HG03060 (cell line): ENCODE results near the gene ITPRID1.
"Not testable (repeated sequence)": the region's sequence is repeated elsewhere in the genome, so short reads cannot be mapped to it uniquely, and the experiment has no call there.

Experiments
- ATAC-seq: cut with Tn5 transposase; IDR thresholded peaks from one replicate; pipeline ENCODE4 v1.9.1; 2021; ENCODE audit warnings: low read depth, moderate number of reproducible peaks; ENCODE audit not compliant: unreplicated experiment

The ITPRID1 gene

GRCh38 chr7:31513790-31514189, at the start of gene ITPRID1:
Gene ITPRID1, plus strand, starts transcription at chr7:31514090. Its CDS starts 38,935 bp downstream, at chr7:31553025.
- ATAC-seq: no peak

- ATAC-seq: no peak
These were observed 49.3 kb upstream of the ITPRID1 start for GRCh38 chr7:31464601-31465000.

- ATAC-seq: no peak
These were observed 48.6 kb upstream of the ITPRID1 start for GRCh38 chr7:31465285-31465684.

- ATAC-seq: no peak
These were observed 47.9 kb upstream of the ITPRID1 start for GRCh38 chr7:31466036-31466435.

GRCh38 chr7:31470883-31471282, 43.0 kb upstream of the ITPRID1 start:
- ATAC-seq: not testable (repeated sequence)

GRCh38 chr7:31475368-31475767, 38.5 kb upstream of the ITPRID1 start:
- ATAC-seq: no peak

GRCh38 chr7:31476073-31476745, 37.7 kb upstream of the ITPRID1 start:
- no peak for ATAC-seq

- no peak for ATAC-seq
These were observed 36.8 kb upstream of the ITPRID1 start for GRCh38 chr7:31476941-31477677.

GRCh38 chr7:31478018-31478417, 35.9 kb upstream of the ITPRID1 start:
- ATAC-seq: no peak

- ATAC-seq: peak; percentile 84
These were observed 35.2 kb upstream of the ITPRID1 start for GRCh38 chr7:31478721-31479120.

GRCh38 chr7:31487071-31487470, 26.8 kb upstream of the ITPRID1 start:
- ATAC-seq: no peak

- ATAC-seq: no peak
These were observed 26.4 kb upstream of the ITPRID1 start for GRCh38 chr7:31487476-31487875.

- ATAC-seq: peak; percentile 86
These were observed 25.2 kb upstream of the ITPRID1 start for GRCh38 chr7:31488562-31489203.

- no peak for ATAC-seq
These were observed 23.0 kb upstream of the ITPRID1 start for GRCh38 chr7:31490796-31491314.

GRCh38 chr7:31492086-31492485, 21.8 kb upstream of the ITPRID1 start:
- ATAC-seq: no peak

GRCh38 chr7:31493714-31494181, 20.1 kb upstream of the ITPRID1 start:
- ATAC-seq: no peak

- no peak for ATAC-seq
These were observed 19.5 kb upstream of the ITPRID1 start for GRCh38 chr7:31494421-31494820.

- ATAC-seq: no peak
These were observed 18.2 kb upstream of the ITPRID1 start for GRCh38 chr7:31495653-31496052.

GRCh38 chr7:31497516-31497915, 16.4 kb upstream of the ITPRID1 start:
- no peak for ATAC-seq

- ATAC-seq: no peak
These were observed 13.2 kb upstream of the ITPRID1 start for GRCh38 chr7:31500656-31501055.

GRCh38 chr7:31508823-31509222, 5.1 kb upstream of the ITPRID1 start:
- no peak for ATAC-seq
